Cardiac ventricle fibroblast (primary cell): ENCODE measurements around the gene UNC5A. TPM values are rescaled to one million over a fixed set of nuclear protein-coding genes. Genes with fewer than 3 reads are reported as not detected.

Experiments used
- total RNA-seq: library from RNA; depleted of rRNA; stranded (reverse); fragments of >200 nt; gene quantifications from 2 replicates; pipeline ENCODE4 v1.2.3, GENCODE V29; 2015

Gene UNC5A
- total RNA-seq = 0.44 and 0.78 TPM in 2 replicates

GRCh38 chr5:176810081-176810597 lies at the start of gene UNC5A:
UNC5A (plus strand) TSS chr5:176810559; CDS start chr5:176810751, 192 bp downstream.

DNA sequence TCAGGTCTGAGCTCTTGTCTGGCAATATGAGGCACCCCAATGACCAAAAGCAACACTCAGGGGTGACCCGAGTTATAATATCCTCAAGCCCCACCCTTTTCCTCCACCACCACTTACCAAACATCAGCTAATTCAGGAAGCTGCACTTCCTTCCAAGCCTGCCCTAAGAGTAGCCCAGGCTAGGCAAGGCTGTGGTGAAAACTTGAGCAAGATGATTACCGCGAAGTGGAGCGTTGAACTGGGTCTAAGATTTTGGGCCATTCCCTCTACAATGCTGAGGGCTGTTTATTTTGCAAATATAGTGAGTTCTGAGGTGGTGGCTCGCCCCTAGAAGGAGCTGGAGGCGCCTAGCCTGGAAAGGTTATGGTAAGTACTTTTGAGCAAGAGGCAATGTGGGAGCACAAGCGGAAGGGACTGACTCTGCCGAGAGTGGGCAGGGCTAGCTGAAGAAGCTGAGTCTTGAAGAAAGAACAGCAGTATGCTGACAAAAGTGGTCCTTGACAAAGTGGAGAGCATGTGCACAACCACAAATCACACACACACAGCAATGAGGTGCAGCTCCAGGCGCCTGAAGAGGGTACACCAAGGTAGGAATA lies 89.0 kb downstream of the UNC5A start, which contains the start of gene HK3:
Gene HK3, minus strand, starts transcription at position 51 of the 596 bp plus-strand sequence. CDS start 3,187 bp downstream, outside the sequence.

Other genes starting within 250 kb of the UNC5A start
- gene GPRIN1, start 200.4 kb upstream of the UNC5A start, total RNA-seq = 2.2 and 2.4 TPM in 2 replicates
- 0.10 and 0.56 TPM in 2 replicates for gene SNCB, start 180.0 kb upstream of the UNC5A start, total RNA-seq
- not detected in 2 replicates for gene EIF4E1B, start 179.9 kb upstream of the UNC5A start, total RNA-seq
- 19.3 and 20.2 TPM in 2 replicates for gene TSPAN17, start 163.1 kb upstream of the UNC5A start, total RNA-seq
- not detected in 2 replicates for gene HK3, start 88.8 kb downstream of the UNC5A start, total RNA-seq
- gene UIMC1, start 196.2 kb downstream of the UNC5A start, total RNA-seq = 15.0 and 16.9 TPM in 2 replicates
- gene ZNF346, start 212.1 kb downstream of the UNC5A start, total RNA-seq = 9.1 and 10.9 TPM in 2 replicates